H1 (cell line): ENCODE measurements around the gene CHAT. TPM values are rescaled to one million over a fixed set of nuclear protein-coding genes. Genes with fewer than 3 reads are reported as not detected.

Experiments
- CBX8 ChIP-seq: fragments of 300-800, 300-1000 bp; sonication (generic); IDR thresholded peaks from 2 replicates; pipeline ENCODE4 v1.7.1; 2016; ENCODE audit warnings: low read depth, low read length, borderline replicate concordance
- polyA plus RNA-seq, 7 experiments: library from polyadenylated mRNA; depleted of rRNA in 3 of 7; stranded (reverse) in 5 of 7; unstranded in 2 of 7; fragments of >200 nt in 5 of 7; fragments of 200-250 nt in 2 of 7; gene quantifications; 1 replicate in 5 of 7; 2 replicates in 1 of 7; 4 replicates in 1 of 7; pipeline versions ENCODE4 v1.2.1 to v1.2.3, GENCODE V29; 2011 to 2013; ENCODE audit warnings: missing spikeins in 2 of 7, mixed read lengths in 2 of 7
- total RNA-seq: library from RNA; stranded (reverse); fragmentation: NEBNext Ultra II Directional; extraction: Animal tissue kit (Norgen Biotek cat#: 25700); gene quantifications from 2 replicates; pipeline ENCODE4 v1.2.1, GENCODE V29; 2021
- TF ChIP-seq, protein P1 (sequence below): fragments of 300-600 bp; sonication (generic); IDR thresholded peaks from 2 replicates; pipeline ENCODE4 v1.7.1; 2012; ENCODE audit warnings: low read length, moderate library complexity, mild to moderate bottlenecking, inconsistent platforms; ENCODE audit not compliant: insufficient replicate concordance

Gene CHAT
- total and polyA plus RNA-seq, 2 of the 8 experiments (the other 6 are each of a cell fraction or from before 2014, with no cell fraction given) = not detected

DNA sequence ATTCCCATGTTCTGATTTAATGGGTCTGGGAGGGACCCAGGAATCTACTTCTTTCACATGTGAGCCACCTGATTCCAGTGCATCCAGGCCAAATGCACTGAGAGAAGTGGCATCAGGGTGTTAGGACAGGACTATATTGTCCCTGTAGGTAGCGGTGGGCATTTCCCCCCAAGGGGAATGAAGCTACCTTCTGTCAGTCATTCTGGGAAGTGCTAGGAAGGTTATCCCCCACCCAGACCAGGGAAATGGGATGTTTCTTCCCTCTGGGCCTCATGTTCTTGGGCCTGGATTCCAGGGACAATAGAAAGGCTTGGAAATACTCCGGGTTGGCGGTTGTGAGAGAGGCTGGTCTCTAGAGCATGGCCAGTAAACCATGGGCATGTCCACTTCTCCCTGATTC is 86.4 kb downstream of the CHAT start (continued):
- TF ChIP-seq, protein P1, sequence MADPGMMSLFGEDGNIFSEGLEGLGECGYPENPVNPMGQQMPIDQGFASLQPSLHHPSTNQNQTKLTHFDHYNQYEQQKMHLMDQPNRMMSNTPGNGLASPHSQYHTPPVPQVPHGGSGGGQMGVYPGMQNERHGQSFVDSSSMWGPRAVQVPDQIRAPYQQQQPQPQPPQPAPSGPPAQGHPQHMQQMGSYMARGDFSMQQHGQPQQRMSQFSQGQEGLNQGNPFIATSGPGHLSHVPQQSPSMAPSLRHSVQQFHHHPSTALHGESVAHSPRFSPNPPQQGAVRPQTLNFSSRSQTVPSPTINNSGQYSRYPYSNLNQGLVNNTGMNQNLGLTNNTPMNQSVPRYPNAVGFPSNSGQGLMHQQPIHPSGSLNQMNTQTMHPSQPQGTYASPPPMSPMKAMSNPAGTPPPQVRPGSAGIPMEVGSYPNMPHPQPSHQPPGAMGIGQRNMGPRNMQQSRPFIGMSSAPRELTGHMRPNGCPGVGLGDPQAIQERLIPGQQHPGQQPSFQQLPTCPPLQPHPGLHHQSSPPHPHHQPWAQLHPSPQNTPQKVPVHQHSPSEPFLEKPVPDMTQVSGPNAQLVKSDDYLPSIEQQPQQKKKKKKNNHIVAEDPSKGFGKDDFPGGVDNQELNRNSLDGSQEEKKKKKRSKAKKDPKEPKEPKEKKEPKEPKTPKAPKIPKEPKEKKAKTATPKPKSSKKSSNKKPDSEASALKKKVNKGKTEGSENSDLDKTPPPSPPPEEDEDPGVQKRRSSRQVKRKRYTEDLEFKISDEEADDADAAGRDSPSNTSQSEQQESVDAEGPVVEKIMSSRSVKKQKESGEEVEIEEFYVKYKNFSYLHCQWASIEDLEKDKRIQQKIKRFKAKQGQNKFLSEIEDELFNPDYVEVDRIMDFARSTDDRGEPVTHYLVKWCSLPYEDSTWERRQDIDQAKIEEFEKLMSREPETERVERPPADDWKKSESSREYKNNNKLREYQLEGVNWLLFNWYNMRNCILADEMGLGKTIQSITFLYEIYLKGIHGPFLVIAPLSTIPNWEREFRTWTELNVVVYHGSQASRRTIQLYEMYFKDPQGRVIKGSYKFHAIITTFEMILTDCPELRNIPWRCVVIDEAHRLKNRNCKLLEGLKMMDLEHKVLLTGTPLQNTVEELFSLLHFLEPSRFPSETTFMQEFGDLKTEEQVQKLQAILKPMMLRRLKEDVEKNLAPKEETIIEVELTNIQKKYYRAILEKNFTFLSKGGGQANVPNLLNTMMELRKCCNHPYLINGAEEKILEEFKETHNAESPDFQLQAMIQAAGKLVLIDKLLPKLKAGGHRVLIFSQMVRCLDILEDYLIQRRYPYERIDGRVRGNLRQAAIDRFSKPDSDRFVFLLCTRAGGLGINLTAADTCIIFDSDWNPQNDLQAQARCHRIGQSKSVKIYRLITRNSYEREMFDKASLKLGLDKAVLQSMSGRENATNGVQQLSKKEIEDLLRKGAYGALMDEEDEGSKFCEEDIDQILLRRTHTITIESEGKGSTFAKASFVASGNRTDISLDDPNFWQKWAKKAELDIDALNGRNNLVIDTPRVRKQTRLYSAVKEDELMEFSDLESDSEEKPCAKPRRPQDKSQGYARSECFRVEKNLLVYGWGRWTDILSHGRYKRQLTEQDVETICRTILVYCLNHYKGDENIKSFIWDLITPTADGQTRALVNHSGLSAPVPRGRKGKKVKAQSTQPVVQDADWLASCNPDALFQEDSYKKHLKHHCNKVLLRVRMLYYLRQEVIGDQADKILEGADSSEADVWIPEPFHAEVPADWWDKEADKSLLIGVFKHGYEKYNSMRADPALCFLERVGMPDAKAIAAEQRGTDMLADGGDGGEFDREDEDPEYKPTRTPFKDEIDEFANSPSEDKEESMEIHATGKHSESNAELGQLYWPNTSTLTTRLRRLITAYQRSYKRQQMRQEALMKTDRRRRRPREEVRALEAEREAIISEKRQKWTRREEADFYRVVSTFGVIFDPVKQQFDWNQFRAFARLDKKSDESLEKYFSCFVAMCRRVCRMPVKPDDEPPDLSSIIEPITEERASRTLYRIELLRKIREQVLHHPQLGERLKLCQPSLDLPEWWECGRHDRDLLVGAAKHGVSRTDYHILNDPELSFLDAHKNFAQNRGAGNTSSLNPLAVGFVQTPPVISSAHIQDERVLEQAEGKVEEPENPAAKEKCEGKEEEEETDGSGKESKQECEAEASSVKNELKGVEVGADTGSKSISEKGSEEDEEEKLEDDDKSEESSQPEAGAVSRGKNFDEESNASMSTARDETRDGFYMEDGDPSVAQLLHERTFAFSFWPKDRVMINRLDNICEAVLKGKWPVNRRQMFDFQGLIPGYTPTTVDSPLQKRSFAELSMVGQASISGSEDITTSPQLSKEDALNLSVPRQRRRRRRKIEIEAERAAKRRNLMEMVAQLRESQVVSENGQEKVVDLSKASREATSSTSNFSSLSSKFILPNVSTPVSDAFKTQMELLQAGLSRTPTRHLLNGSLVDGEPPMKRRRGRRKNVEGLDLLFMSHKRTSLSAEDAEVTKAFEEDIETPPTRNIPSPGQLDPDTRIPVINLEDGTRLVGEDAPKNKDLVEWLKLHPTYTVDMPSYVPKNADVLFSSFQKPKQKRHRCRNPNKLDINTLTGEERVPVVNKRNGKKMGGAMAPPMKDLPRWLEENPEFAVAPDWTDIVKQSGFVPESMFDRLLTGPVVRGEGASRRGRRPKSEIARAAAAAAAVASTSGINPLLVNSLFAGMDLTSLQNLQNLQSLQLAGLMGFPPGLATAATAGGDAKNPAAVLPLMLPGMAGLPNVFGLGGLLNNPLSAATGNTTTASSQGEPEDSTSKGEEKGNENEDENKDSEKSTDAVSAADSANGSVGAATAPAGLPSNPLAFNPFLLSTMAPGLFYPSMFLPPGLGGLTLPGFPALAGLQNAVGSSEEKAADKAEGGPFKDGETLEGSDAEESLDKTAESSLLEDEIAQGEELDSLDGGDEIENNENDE = no peak
- TF ChIP-seq CBX8 = no peak
